ENCODE data around the gene FGF2.

Gene FGF2

GRCh38 chr4:122917731-122918130 lies 91.1 kb downstream of the FGF2 start:
- no peak overlapping the region for H3K4me3 ChIP-seq
- no peak overlapping the region for H3K27ac ChIP-seq
- no peaks in the 10 kb centered on the region for H3K9me3 ChIP-seq
- no peaks in the 10 kb centered on the region for H3K36me3 ChIP-seq
- H3K4me1 ChIP-seq: peaks cover 0 to 23% (median 6%) of the 10 kb centered on the region in 4 donors
- intact Hi-C loops (cut with DNase I; ENCODE audit: low total_unique reads): loop anchor here (10.0 kb wide), 1 partner anchor 93 kb away; the partner anchor contains the start of gene FGF2
- no peak for DNase-seq
- no peaks in the 10 kb centered on the region for H3K27me3 ChIP-seq
- TF ChIP-seq CTCF (IDR thresholded peaks at IDR 0.05): no peak

DNA sequence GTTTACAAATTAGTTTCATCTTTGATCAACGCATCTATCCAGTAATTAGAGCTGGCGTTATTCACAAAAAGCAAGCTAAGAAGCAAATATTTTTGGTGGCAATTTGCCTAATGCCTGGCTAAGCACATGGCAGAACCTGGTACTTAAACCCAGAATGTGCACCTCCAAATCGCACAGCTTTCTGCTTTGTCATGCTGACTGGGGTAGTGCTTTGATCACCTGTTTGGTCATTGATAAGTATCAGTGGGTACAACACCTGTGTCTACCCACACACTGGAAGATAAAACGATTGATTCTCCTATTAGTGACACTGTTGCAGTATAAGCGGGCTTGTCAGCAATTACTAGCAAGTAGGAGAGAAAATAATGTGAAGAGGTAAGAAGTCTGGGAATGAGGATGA lies 93.8 kb downstream of the FGF2 start:
- no peak overlapping the region for H3K4me3 ChIP-seq
- intact Hi-C loops (cut with DNase I; ENCODE audit: low total_unique reads): loop anchor here (5.0 kb wide), 1 partner anchor 163 kb away; no protein-coding TSS in a partner anchor
- no peak for TF ChIP-seq CTCF (IDR thresholded peaks at IDR 0.05)
- no peak overlapping the region for H3K27ac ChIP-seq
- DNase-seq: no peak
- no peaks in the 10 kb centered on the region for H3K27me3 ChIP-seq
- no peaks in the 10 kb centered on the region for H3K9me3 ChIP-seq
- no peaks in the 10 kb centered on the region for H3K36me3 ChIP-seq
- H3K4me1 ChIP-seq: peaks cover 0 to 26% (median 19%) of the 10 kb centered on the region in 4 donors

- TF ChIP-seq CTCF (IDR thresholded peaks at IDR 0.05): no peak
- H3K27me3 ChIP-seq: no peaks in the 10 kb centered on the region
- no peaks in the 10 kb centered on the region for H3K36me3 ChIP-seq
- H3K4me1 ChIP-seq: peaks cover 0 to 26% (median 19%) of the 10 kb centered on the region in 4 donors
- no peaks in the 10 kb centered on the region for H3K9me3 ChIP-seq
- H3K27ac ChIP-seq: peak overlapping the region; percentile 68 to 81
- intact Hi-C loops (cut with DNase I; ENCODE audit: low total_unique reads): loop anchor here (5.0 kb wide), 1 partner anchor 164 kb away; no protein-coding TSS in a partner anchor
- no peak for DNase-seq
- H3K4me3 ChIP-seq: peak overlapping the region; percentile 91 to 99
Measured at GRCh38 chr4:122921300-122921699, 94.7 kb downstream of the FGF2 start.

DNA sequence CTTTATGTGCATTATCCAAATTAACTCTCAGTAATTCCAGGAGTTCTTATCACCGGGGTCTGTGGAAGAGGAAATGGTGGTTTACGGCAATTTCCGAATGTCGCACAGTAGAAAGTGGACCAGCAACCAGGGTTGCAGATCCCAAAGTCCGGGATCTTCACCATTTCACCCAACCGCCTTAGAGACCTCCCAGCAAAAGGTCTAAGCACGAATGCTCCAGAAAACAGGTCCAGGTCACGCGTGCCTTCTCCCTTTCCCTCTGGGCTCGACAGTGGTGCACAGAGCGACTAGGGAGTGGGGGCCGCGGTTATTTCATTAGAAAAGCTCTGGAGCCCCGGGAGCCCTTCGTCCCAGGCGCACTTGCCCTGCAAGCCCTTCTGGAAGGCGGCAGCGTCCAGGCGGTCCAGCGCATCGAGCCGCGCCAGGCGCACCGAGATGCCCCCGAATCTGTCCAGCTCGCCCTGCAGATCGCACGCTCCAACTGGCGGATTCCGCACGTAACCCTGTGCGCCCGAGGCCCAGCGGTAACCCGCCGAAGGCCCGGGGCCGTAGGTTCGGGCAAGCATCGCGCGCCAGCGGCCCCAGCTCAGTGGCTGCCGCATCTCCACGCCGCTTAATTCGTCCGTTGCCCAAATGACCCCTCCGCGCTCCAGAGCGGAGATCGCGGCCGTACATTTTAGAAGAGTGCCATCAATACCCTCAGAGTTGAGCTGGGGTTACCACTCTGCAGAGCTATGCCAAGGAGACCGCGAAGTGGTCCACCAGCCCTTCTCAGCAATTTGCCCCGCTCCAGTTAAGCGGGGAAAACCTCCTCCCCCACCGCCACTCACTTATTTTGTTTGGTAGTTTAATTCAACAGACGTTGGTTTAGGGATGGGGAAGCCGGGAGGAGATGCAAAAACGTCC lies 95.6 kb downstream of the FGF2 start, which contains the start of gene NUDT6:
Gene NUDT6 (minus strand): TSS at position 627 of the 906 bp plus-strand sequence. CDS start 25 bp downstream, at position 602.
- H3K4me3 ChIP-seq: peak within 1 kb of the TSS; percentile 91 to 99
- no peak for TF ChIP-seq CTCF (IDR thresholded peaks at IDR 0.05)
- intact Hi-C loops (cut with DNase I; ENCODE audit: low total_unique reads): loop anchor here (5.0 kb wide), 1 partner anchor 165 kb away; no protein-coding TSS in a partner anchor

GRCh38 chr4:122922877-122923511 lies 96.4 kb downstream of the FGF2 start:
- no peak for TF ChIP-seq CTCF (IDR thresholded peaks at IDR 0.05)
- intact Hi-C loops (cut with DNase I; ENCODE audit: low total_unique reads): loop anchor here (5.0 kb wide), 1 partner anchor 166 kb away; no protein-coding TSS in a partner anchor
- H3K27ac ChIP-seq: peak overlapping the region; percentile 68 to 81

More for the DNA sequence above, 95.6 kb downstream of the FGF2 start, which contains the start of gene NUDT6:
- Histone ChIP-seq H3K27me3 (no peaks in the 10 kb centered on the region), H3K4me1 (peaks cover 0 to 26% (median 19%) of the 10 kb centered on the region in 4 donors), H3K36me3 (no peaks in the 10 kb centered on the region), H3K27ac (peak within 1 kb of the TSS; percentile 68 to 81), H3K9me3 (no peaks in the 10 kb centered on the region)
- peak; percentile 65 to 75 for DNase-seq

More at GRCh38 chr4:122922877-122923511, 96.4 kb downstream of the FGF2 start:
- peak; percentile 82 to 88 for DNase-seq
- peak overlapping the region; percentile 91 to 99 for H3K4me3 ChIP-seq
- H3K4me1 ChIP-seq: peaks cover 0 to 26% (median 19%) of the 10 kb centered on the region in 4 donors
- peaks cover 0 to 3% (median 0%) of the 10 kb centered on the region in 3 donors for H3K36me3 ChIP-seq
- H3K9me3 ChIP-seq: no peaks in the 10 kb centered on the region
- H3K27me3 ChIP-seq: no peaks in the 10 kb centered on the region
